ENCODE measurements around the gene FOXK2. TPM values are rescaled to one million over a fixed set of nuclear protein-coding genes. Genes with fewer than 3 reads are reported as not detected.

Gene FOXK2
- total RNA-seq, 4 donors from 2014 or later: 70.7 to 109 (median 85.0) TPM

GRCh38 chr17:82477934-82478333, 41.6 kb upstream of the FOXK2 start:
- Histone ChIP-seq H3K9me3 (no peaks in the 10 kb centered on the region), H3K36me3 (peaks cover 0 to 85% of the 10 kb centered on the region in 2 donors), H3K27ac (no peak overlapping the region), H3K27me3 (no peaks in the 10 kb centered on the region), H3K4me3 (no peak overlapping the region), H3K4me1 (no peaks in the 10 kb centered on the region)
- intact Hi-C loops (cut with DNase I; ENCODE audit: low total_unique reads) (no loop called here), in situ Hi-C loops (cut with MboI; ENCODE audit: low sequenced_read_pairs in 4 of 4) (no loop called here)
- DNase-seq (no peak), ATAC-seq (no peak)
- TF ChIP-seq CTCF (IDR thresholded peaks at IDR 0.05 in 4 of 5, conservative IDR thresholded peaks at IDR 0.05 in 1 of 5) (no peak), POLR2A (IDR thresholded peaks at IDR 0.05) (no peak)

GRCh38 chr17:82479602-82480001, 39.9 kb upstream of the FOXK2 start:
- H3K9me3 ChIP-seq: no peaks in the 10 kb centered on the region
- TF ChIP-seq POLR2A (IDR thresholded peaks at IDR 0.05): no peak
- TF ChIP-seq CTCF (IDR thresholded peaks at IDR 0.05 in 4 of 5, conservative IDR thresholded peaks at IDR 0.05 in 1 of 5): no peak
- H3K27ac ChIP-seq: no peak overlapping the region
- H3K4me3 ChIP-seq: no peak overlapping the region
- H3K36me3 ChIP-seq: peaks cover 0 to 85% of the 10 kb centered on the region in 2 donors
- no peaks in the 10 kb centered on the region for H3K4me1 ChIP-seq
- DNase-seq (no peak), ATAC-seq (no peak)
- intact Hi-C loops (cut with DNase I; ENCODE audit: low total_unique reads): no loop called here
- in situ Hi-C loops (cut with MboI; ENCODE audit: low sequenced_read_pairs in 4 of 4): no loop called here
- no peaks in the 10 kb centered on the region for H3K27me3 ChIP-seq

GRCh38 chr17:82480318-82480717, 39.2 kb upstream of the FOXK2 start:
- Histone ChIP-seq H3K27me3 (no peaks in the 10 kb centered on the region), H3K4me3 (no peak overlapping the region), H3K4me1 (no peaks in the 10 kb centered on the region), H3K36me3 (peaks cover 0 to 88% of the 10 kb centered on the region in 2 donors), H3K9me3 (no peaks in the 10 kb centered on the region), H3K27ac (no peak overlapping the region)
- TF ChIP-seq CTCF (IDR thresholded peaks at IDR 0.05 in 4 of 5, conservative IDR thresholded peaks at IDR 0.05 in 1 of 5) (no peak), POLR2A (IDR thresholded peaks at IDR 0.05) (no peak)
- in situ Hi-C loops (cut with MboI; ENCODE audit: low sequenced_read_pairs in 4 of 4) (no loop called here), intact Hi-C loops (cut with DNase I; ENCODE audit: low total_unique reads) (no loop called here)
- ATAC-seq (no peak), DNase-seq (no peak)

- TF ChIP-seq POLR2A (IDR thresholded peaks at IDR 0.05) (no peak), CTCF (IDR thresholded peaks at IDR 0.05 in 4 of 5, conservative IDR thresholded peaks at IDR 0.05 in 1 of 5) (no peak)
- no peaks in the 10 kb centered on the region for H3K27me3 ChIP-seq
- ATAC-seq: no peak
- no peak overlapping the region for H3K4me3 ChIP-seq
- no peaks in the 10 kb centered on the region for H3K9me3 ChIP-seq
- peaks cover 0 to 95% of the 10 kb centered on the region in 2 donors for H3K36me3 ChIP-seq
- in situ Hi-C loops (cut with MboI; ENCODE audit: low sequenced_read_pairs in 4 of 4): no loop called here
- H3K4me1 ChIP-seq: peaks cover under 1 to 6% of the 10 kb centered on the region in 2 donors
- H3K27ac ChIP-seq: no peak overlapping the region
- intact Hi-C loops (cut with DNase I; ENCODE audit: low total_unique reads): no loop called here
- no peak for DNase-seq
Measured at GRCh38 chr17:82483204-82483660, 36.3 kb upstream of the FOXK2 start.

GRCh38 chr17:82483836-82484235, 35.7 kb upstream of the FOXK2 start:
- Histone ChIP-seq H3K4me3 (no peak overlapping the region), H3K27me3 (no peaks in the 10 kb centered on the region), H3K36me3 (peaks cover 0 to 92% of the 10 kb centered on the region in 2 donors), H3K4me1 (peaks cover 5 to 12% of the 10 kb centered on the region in 2 donors), H3K27ac (no peak overlapping the region), H3K9me3 (no peaks in the 10 kb centered on the region)
- intact Hi-C loops (cut with DNase I; ENCODE audit: low total_unique reads) (no loop called here), in situ Hi-C loops (cut with MboI; ENCODE audit: low sequenced_read_pairs in 4 of 4) (no loop called here)
- ATAC-seq (no peak), DNase-seq (no peak)
- no peak for TF ChIP-seq CTCF (IDR thresholded peaks at IDR 0.05 in 4 of 5, conservative IDR thresholded peaks at IDR 0.05 in 1 of 5)

Measured in gastrocnemius medialis (tissue), 4 donors.